ENCODE measurements around the gene GGPS1.
"Not testable (repeated sequence)": the region's sequence is repeated elsewhere in the genome, so short reads cannot be mapped to it uniquely, and the experiment has no call there.

The GGPS1 gene

DNA sequence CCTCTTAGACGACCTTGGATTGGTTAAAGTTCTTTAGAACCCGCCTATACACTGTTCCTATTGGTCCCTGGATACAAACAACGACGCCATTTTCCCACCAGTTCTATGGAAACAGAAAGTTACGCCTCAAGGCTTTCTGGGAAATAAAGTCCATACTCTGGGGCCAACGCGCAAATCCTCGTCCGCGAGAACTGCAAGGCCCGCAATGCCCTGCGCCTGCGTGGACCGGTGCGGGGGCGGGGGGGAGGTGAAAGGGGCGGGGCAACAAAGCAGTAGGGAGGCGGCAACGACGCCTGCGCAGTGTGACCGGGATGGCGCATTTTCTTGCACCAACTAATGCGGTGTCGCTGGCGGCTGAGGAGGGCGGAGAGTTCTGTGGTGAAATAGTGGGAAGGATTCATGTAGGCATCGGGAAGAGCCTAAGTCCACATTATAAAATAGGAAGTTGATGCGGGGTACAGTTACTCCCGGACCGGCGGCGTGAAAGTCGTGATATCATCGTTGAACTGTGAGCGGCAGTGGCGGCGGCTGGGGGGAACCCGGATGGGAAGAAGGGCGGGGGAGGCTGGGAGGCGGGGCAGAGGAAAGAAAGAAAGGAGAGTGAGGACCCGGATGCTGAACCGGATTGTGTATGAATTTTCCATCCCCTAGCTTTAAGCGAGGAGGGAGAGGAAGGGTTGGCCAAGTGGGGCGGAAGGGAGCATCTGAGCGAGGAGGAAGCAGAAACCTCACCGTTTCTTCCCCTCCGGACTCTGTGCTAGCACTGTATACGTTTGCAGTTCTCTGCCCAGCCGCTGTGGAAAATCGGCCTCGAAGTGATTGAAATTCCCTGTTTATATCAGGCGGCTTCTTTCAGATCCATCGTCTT, at the start of gene GGPS1:
GGPS1 (plus strand) TSS at position 300 of the 868 bp plus-strand sequence. CDS start 6,695 bp downstream, outside the sequence.
- intact Hi-C loops (cut with DNase I): loop anchor here (5.0 to 10.0 kb wide), 3 partner anchors 74 to 176 kb away; partner anchors contain the start of gene B3GALNT2
- DNase-seq: peak; percentile 95 to 99 (median 97)

DNA sequence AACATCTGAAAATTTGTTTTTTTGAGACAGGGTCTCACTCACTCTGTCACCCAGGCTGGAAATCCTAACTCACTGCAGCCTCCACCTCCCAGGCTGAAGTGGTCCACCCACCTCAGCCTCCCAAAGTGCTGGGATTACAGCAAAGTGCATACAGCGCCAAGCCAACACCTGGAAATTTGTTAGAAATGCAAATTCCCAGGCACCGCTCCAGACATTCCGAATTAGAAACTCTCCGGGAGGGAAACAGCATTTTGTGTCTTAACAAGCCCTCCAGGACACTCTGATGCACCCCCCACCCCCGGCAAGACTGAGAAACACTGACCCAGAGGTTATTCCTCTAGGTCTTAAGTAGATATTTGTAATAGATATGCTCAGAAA, 49.5 kb upstream of the GGPS1 start:
- intact Hi-C loops (cut with DNase I): no loop called here
- no peak for DNase-seq

DNA sequence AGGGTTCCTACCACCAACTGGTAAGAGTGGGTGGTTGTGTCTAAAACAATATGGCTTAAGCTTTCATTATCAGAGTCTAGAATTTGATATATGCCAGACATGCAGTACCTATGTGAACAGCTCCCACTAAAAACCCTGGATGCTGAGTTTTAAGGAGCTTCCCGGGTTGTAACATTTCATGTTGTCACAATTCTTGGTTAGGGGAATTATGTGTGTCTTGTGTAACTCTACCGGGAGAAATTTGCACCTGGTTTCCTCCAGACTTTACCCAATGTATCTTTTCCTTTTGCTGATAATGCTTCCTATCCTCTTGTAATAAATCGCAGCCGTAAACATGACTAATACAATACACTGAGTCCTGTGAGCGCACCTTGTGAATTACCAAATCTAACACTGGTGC, 48.7 kb upstream of the GGPS1 start:
- intact Hi-C loops (cut with DNase I): no loop called here
- no peak for DNase-seq

DNA sequence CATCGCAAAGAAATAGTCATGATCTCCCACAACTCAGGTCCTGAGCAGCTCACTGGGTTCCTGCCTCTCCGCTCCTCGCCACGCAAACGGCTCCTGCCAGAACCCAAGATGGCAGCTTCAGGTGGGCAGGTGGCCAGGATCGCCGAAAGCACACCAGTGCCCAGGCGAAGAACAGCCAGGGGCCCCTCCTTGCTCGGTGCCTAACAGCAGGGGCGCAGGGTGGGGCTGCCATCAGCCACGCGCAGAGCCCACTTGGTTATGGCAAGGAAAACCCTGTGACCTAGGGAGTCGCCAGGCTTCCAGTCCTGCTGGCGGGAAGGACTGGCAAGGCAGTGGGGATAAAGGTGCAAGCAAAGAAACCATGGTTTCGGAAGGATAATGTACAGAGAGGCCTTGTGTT, 47.9 kb upstream of the GGPS1 start:
- no peak for DNase-seq
- intact Hi-C loops (cut with DNase I): no loop called here

DNA sequence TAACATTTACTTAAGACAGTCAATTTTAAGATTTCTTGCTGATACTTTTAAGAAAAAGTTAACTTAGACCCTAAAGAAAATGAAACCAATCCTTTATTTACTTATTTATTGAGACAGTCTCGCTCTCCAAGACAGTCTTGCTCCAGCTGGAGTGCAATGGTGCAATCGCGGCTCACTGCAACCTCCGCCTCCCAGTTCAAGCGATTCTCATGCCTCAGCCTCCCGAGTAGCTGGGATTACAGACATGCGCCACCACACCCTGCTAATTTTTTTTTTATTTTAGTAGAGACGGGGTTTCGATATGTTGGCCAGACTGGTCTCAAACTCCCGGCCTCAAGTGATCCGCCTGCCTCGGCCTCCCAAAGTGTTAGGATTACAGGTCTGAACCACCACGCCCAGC, 44.7 kb upstream of the GGPS1 start:
- intact Hi-C loops (cut with DNase I); DNase-seq: not testable (repeated sequence)

DNA sequence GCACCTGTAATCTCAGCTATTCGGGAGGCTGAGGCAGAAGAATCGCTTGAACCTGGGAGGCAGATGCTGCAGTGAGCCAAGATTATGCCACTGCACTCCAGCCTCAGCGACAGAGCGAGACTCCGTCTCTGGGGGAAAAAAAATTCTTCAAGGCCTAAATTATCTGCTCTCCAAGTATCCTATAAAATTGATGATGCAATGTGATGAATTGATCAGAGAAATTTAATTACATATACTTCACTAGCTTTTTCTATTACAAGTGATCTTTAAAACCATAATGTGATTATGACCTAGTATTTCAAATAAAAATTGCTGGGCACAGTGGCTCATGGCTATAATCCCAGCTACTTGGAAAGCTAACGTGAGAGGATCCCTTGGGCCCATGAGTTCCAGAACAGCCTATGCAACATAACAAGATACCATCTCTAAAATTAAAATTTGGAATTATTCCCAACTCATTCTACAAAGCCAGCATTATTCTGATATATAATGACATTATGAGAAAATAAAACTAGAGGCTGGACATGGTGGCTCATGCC, 44.1 kb upstream of the GGPS1 start:
- DNase-seq: no peak
- intact Hi-C loops (cut with DNase I): no loop called here

DNA sequence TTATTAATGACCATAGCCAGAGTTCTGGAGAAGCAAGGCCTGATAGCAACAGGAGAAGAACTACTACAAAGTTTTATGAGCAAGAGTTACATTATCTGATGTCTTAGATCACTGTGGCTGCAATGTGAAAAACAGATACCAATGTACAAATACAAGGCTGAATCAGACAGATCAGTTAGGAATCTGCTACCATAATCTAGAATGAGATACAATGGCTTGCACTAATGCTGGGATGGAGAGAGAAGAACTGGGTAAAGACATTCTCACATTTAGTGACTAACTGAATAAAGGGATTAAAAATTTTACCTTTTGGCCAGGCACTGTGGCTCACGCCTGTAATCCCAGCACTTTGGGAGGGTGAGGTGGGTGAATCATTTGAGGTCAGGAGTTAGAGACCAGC, 41.7 kb upstream of the GGPS1 start:
- intact Hi-C loops (cut with DNase I): no loop called here
- no peak for DNase-seq

DNA sequence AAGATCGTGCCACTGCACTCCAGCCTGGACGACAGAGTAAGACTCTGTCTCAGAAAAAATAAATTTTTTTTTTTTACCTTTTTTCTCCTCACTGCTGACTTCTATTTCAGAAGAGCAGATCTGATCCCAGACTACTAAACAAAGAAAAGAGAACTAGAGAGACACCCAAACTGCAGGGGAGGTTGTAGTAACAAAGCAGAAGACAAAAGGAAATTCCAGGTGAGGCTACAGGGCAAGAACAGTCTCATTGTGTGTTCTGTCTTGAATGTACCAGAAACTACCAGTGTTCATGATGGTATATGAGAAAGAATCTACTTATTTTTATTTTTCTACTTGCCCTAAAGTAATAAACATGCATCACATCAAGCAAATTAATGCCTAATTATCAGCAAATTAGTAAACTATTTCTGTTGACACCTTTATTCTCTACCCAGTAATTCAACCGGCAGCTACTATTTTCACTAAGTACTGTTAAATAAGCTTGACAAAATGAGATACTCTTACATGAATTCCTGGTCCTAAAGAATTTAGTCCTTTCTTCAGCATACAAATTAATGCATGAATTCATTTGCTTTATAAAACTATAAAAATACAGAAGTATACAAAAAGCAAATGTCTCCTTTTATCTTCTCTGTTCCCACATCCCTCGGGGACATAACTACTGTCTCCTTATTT, 41.0 kb upstream of the GGPS1 start:
- intact Hi-C loops (cut with DNase I): no loop called here

DNA sequence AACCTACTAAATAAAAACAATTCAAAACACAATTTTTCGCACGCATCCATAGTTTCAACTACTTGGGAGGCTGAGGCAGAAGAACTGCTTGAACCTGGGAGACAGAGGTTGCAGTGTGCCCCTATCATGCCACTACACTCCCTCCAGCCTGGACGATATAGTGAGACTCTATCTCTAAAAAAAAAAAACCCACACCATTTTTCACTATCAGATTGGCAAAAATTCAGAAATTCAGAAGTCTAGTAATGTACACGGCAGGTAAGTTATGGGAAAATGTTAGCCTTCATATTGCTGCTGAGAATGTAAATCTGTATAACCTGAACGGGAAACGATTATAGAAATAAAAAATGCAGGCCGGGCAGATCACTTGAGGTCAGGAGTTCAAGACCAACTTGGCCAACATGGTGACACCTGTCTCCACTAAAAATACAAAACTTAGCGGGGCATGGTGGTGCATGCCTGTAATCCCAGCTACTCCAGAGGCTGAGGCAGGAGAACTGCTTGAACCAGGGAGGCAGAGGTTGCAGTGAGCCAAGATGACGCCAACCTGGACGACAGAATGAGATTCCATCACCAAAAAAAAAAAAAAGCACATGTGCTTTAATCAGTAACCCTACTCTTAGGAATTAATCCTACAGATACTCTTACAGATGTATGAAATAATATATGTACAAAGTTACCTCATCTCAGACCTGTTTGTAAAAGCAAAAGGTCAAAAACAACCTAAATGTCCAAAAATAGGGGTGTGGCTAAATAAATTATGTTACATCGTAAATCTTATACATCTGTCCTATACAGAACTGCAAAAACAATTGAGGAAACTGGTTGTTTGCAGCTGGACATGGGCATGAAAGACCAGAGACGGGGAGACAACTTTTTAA, 38.3 kb upstream of the GGPS1 start:
- DNase-seq: no peak
- intact Hi-C loops (cut with DNase I): no loop called here

More for the DNA sequence above, 41.0 kb upstream of the GGPS1 start:
- no peak for DNase-seq

DNA sequence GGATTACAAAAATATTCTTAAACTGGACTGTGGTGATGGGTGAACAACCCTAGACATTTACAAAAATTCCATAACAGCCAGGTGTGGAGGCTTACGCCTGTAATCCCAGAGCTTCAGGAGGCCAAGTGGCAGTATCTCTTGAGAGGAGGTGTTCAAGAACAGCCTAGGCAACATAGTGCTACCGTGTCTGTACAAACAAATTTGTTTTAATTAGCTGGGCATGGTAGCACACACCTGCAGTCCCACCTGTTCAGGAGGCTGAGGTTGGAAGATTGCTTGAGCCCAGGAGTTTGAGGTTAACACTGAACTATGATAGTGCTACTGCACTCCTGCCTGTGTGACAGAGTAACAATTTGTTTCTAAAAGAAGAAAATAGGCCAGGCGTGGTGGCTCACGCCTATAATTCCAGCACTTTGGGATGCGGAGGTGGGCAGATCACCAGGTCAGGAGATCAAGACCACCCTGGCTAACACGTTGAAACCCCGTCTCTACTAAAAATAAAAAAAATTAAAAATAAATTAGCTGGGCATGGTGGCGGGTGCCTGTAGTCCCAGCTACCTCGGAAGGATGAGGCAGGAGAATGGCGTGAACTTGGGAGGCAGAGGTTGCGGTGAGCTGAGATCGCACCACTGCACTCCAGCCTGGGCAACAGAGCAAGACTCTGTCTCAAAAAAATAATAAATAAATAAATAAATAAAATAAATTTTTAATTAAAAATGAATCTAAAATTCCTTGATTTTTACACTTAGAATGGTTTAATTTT, 37.4 kb upstream of the GGPS1 start:
- intact Hi-C loops (cut with DNase I): no loop called here
- DNase-seq: no peak

DNA sequence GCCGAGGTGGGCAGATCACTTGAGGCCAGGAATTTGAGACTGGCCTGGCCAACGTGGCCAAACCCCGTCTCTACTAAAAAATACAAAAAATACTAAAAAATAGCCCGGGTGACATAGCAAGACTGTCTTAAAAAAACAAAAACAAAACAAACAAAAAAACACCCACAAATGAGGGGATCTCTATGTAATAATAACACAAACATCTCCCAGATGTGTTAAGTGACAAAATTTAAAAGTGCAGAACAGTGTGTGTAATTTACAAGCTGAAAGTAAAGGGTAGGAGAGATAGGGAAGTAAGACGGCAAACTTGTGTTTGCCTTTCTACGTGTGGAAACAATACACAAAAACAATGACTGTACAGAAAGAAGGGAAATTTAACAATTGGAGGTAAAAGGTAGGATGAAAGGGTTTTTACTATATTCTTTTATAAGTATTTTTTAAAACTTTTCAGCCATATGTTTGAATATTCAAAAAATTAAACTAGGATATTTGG, 36.7 kb upstream of the GGPS1 start:
- no peak for DNase-seq
- intact Hi-C loops (cut with DNase I): no loop called here

DNA sequence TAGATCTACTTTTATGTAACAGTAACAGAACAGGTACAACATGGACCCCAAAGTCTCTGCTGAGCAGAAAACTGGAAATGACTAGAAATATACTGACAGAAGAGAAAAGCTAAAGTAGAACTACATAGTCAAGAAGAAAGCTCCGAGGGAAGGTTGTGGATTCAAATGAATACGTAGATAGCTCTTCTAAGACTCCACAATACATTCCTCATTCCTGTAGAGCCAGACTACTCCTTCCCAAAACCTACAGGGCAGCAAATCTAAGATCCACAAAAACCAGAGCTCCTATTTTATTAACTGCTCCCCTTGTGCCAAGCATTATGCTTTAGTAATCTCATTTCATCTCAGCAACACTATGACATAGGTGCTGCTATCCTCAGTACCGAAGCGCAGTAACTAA, 35.6 kb upstream of the GGPS1 start:
- intact Hi-C loops (cut with DNase I): no loop called here
- DNase-seq: no peak

DNA sequence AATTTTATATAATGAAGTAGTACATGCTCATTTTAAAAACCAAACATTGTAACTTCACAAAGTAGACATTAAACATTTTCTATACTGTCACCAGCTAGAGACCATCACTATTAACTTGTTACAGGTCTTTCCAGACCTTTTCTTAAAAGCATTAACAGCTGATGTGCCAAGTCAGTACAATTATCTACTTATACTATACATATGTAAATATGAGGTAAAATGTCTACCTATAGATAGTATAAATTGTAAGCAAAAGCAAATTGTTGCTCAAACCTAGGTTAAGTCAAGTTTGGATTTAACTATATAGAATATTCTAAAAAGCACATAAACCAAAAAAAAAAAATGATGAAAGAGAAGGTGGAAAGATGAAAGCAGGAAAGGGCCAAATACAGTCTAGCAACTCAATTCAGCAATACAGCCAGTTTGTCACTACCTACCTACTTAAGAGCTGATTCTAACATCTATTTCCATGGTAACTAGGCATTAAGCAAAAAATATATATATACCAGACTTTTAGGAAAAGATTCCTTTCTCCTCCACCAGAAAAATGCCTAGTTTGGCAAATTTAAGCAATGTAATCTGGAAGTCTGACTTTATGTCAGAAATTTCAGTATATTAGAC, 34.9 kb upstream of the GGPS1 start:
- intact Hi-C loops (cut with DNase I): no loop called here

DNA sequence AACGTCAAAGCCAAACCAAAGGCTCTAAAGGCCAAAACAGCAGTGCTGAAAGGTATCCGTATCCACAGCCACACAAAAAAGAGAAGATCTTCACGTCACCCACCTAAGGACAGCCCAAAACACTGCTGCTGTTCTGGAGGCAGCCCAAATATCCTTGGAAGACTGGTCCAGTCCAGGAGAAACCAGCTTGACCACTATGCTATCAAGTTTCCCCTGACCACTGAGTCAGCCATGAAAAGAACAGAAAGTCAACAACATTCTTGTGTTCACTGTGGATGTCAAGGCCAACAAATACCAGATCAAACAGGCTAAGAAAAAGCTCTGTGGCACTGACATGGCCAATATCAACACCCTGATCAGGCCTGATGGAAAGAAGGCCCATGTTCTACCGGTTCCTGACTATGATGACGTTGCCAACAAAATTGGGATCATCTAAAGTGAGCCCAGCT, 32.4 kb upstream of the GGPS1 start:
- intact Hi-C loops (cut with DNase I): no loop called here
- no peak for DNase-seq

More for the DNA sequence above, 34.9 kb upstream of the GGPS1 start:
- no peak for DNase-seq

DNA sequence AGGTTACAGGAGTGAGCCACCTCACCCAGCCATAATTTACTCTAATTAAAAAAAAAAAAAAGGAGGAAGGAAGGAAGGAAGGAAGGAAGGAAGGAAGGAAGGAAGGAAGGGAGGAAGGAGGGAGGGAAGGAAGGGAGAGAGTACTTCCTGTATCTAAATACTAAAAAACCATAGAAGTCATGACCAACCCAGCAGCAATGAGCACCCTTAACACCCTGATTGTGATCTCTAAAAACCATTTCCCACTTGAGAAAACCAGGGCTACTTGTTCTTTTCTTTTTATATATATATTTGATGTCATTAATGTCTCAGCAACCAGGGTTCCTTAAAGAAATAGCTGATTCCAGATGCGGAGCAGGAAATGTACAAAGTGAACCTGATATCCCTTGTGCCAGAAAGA, 31.6 kb upstream of the GGPS1 start:
- intact Hi-C loops (cut with DNase I): no loop called here

DNA sequence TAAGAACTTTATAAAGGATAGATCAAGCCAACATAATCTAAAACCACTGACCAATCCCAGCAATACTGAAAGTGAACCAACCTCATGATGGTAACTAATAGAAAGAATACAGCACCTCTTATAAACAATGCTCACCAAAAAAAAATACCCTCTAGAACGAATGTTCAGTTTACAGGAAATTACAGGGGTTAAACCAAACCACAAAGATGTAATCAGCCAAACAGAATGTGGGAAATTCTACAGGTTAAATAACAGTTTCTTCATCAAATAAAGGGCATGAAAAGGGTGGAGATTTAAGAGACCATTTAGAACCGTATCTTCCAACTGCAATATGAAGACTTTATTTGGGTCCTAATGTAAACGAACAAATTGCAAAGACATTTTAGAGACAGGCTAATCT, 30.8 kb upstream of the GGPS1 start:
- DNase-seq: no peak
- intact Hi-C loops (cut with DNase I): no loop called here

More for the DNA sequence above, 31.6 kb upstream of the GGPS1 start:
- DNase-seq: no peak

DNA sequence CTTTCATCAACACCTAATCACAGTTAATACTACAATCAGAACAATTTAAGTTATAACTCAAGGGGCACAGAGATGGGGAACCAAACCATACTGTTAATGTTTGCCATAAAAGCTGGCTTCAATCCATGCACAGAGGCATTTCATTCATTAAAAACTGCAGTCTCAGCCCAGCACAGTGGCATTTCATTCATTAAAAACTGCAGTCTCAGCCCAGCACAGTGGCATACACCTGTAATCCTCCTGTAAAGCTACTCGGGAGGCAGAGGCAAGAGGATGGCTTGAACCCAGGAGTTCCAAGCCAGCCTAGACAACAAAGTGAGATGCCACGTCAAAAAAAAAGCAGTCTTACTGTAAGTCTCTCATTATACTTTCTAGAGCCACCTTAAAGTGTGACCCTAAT, 29.6 kb upstream of the GGPS1 start:
- intact Hi-C loops (cut with DNase I): no loop called here
- no peak for DNase-seq
